ENCODE measurements around the gene LRG1. TPM values are rescaled to one million over a fixed set of nuclear protein-coding genes. Genes with fewer than 3 reads are reported as not detected.
A peak's percentile ranks its signal among the peaks of the same experiment; 100 is the strongest.

The LRG1 gene
- total and polyA plus RNA-seq, 4 donors: 14.4 to 56.7 (median 15.6) TPM

DNA sequence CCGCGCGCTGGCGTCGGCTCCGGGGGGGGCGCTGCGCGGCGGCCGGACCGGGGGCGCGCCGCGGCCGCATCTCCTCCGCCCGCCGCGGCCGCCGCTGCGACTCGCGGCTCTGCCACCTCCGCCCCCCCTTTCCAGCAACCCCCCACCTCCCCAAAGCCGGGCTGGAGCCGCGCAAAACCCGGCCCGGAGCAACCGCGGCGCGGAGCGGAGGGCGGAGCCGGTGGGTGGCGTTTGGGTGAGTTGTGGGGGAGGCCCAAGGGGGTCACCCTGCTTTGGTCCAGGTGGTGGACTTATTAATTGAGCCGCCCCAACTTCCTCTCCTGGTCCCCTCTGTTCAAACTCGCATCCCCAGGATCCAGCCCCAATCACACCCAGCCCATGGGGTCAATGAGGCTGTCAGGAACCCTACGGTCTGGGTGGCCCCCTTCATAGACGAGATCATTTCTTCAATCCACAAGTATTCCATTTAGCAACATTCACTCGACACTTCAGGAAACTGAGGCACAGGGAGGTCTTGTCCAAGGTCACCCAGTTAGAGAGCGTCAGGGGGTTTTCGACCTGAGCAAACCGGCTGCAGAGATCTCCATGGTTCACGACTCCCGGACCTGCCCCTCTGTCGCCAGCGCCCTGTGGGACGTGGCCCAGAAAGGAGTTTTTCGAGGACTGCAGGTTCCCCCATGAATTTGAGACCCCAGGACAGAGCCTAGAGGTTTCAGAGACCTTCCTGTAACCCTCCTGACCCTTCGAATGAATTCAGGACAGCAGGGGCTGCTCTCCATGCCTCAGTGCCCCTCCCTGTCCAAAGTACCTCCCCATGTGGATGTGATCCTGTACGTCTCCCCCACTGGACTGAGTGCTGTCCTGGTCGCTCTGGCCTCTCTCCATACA is 42.1 kb upstream of the LRG1 start:
- no peak overlapping the region for H3K4me3 ChIP-seq
- peaks cover 0 to 8% (median 5%) of the 10 kb centered on the region in 5 donors for H3K4me1 ChIP-seq (ENCODE audit: control insufficient read depth in 5 of 5, insufficient read depth in 5 of 5, low read length in 5 of 5)
- no peak overlapping the region for H3K9ac ChIP-seq (ENCODE audit: insufficient read depth in 1 of 2, low read length in 2 of 2)
- H3K36me3 ChIP-seq (ENCODE audit: control insufficient read depth in 4 of 4, insufficient read depth in 4 of 4, low read length in 4 of 4): no peaks in the 10 kb centered on the region
- peaks cover 0 to 7% (median 0%) of the 10 kb centered on the region in 4 donors for H3K9me3 ChIP-seq (ENCODE audit: control insufficient read depth in 4 of 4, insufficient read depth in 3 of 4, low read length in 3 of 4)
- WGBS, 2 donors: 13 to 16% methylated on average over 38 to 56 of the region's 57 CpGs
- DNase-seq (peak in 1 of 3 donors; percentile 46), ATAC-seq (ENCODE audit: insufficient read depth, low FRiP score) (no peak)
- peaks cover 13 to 40% (median 38%) of the 10 kb centered on the region in 3 donors for H3K27me3 ChIP-seq (ENCODE audit: control insufficient read depth in 3 of 3, insufficient read depth in 3 of 3, low read length in 2 of 3)
- H3K27ac ChIP-seq (ENCODE audit: low read depth in 1 of 2, low read length in 1 of 2): no peak overlapping the region
- TF ChIP-seq, protein P1, sequence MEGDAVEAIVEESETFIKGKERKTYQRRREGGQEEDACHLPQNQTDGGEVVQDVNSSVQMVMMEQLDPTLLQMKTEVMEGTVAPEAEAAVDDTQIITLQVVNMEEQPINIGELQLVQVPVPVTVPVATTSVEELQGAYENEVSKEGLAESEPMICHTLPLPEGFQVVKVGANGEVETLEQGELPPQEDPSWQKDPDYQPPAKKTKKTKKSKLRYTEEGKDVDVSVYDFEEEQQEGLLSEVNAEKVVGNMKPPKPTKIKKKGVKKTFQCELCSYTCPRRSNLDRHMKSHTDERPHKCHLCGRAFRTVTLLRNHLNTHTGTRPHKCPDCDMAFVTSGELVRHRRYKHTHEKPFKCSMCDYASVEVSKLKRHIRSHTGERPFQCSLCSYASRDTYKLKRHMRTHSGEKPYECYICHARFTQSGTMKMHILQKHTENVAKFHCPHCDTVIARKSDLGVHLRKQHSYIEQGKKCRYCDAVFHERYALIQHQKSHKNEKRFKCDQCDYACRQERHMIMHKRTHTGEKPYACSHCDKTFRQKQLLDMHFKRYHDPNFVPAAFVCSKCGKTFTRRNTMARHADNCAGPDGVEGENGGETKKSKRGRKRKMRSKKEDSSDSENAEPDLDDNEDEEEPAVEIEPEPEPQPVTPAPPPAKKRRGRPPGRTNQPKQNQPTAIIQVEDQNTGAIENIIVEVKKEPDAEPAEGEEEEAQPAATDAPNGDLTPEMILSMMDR (IDR thresholded peaks at IDR 0.05; ENCODE audit: control extremely low read depth, extremely low read depth): no peak

DNA sequence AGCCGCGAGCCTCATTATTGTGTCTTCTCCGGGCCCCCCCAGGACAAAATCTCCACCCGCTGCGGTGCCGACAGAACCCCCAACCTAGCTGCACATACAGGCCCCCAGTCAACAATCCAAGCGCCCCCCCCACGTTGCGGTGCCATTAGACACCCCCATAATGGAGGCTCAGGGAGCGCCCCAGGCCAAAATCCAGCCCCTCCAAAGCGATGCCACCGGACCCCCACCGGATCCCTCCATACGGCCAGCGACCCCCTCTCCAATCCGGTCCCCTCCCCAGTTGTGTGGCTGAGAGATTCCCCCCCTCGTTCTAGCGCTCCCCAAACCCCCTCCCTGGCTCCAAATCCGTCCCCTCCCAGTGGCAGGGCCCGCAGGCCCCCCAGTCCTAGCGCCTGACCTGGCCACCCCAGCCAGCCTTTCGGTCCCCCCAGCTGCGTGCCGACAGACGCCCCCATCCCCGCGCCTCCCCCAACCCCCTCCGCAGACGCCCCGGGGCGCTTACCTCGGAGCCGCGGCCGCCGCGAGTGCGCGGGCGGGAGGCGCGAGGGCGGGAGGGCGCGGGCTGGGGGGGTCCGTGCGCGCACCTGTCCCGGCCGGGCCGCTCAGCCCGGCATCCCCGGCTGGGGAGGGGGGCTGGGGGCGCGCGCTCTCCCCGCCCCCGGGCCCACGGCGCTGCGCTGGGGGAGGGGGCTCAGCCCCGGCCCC is 41.3 kb upstream of the LRG1 start:
- TF ChIP-seq, protein P1 (IDR thresholded peaks at IDR 0.05; ENCODE audit: control extremely low read depth, extremely low read depth): no peak
- peaks cover 0 to 8% (median 0%) of the 10 kb centered on the region in 4 donors for H3K9me3 ChIP-seq (ENCODE audit: control insufficient read depth in 4 of 4, insufficient read depth in 3 of 4, low read length in 3 of 4)
- H3K4me3 ChIP-seq: no peak overlapping the region
- peaks cover 0 to 8% (median 5%) of the 10 kb centered on the region in 5 donors for H3K4me1 ChIP-seq (ENCODE audit: control insufficient read depth in 5 of 5, insufficient read depth in 5 of 5, low read length in 5 of 5)
- no peak for ATAC-seq (ENCODE audit: insufficient read depth, low FRiP score)
- H3K36me3 ChIP-seq (ENCODE audit: control insufficient read depth in 4 of 4, insufficient read depth in 4 of 4, low read length in 4 of 4): no peaks in the 10 kb centered on the region
- DNase-seq: no peak
- H3K27me3 ChIP-seq (ENCODE audit: control insufficient read depth in 3 of 3, insufficient read depth in 3 of 3, low read length in 2 of 3): peaks cover 13 to 38% (median 38%) of the 10 kb centered on the region in 3 donors
- no peak overlapping the region for H3K9ac ChIP-seq (ENCODE audit: insufficient read depth in 1 of 2, low read length in 2 of 2)
- 0 to 1% methylated on average over 16 to 62 of the region's 62 CpGs for WGBS, 2 donors
- H3K27ac ChIP-seq (ENCODE audit: low read depth in 1 of 2, low read length in 1 of 2): no peak overlapping the region

DNA sequence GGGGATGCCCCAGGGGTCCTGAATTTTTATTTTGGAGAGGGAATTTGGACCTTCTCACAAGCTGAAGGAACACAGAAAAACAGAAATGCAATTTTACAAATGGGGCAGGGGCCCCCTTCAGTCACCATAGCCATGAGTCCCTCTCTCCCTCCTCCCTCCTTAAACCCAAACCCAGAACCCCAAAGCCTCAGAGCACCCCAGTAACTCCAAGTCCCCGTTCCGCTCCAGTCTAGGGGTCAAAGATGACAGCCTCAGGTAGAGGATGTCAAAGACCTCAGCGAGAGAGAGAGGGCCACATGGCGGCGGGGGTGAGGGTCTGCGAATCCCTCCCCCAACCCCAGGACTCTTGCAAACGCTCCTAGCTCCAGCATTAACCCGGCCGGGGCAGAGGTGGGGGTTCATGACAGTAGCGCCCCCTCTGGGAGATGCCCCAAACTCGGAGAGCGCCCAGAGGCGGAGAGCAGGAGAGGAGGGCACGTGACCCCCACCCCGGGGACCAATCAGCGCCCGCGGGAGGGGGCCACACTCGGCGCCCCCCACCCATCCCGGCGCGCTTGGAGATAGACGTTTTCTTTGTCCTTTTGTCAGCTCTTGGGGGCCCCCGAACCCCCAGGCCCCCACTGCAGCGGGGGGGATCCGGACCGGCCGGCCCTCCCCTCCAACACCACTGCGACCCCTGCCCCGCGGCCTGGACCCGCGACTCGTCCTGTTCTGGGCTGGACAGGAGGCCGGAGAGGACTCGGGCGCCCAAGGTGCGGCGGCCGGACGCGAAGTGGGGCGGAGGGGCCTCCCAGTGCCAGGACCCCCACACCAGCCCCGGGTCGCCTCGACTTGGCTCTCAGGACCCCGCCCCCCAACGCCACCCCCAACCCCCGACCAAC is 40.4 kb upstream of the LRG1 start:
- peaks cover 0 to 4% (median 0%) of the 10 kb centered on the region in 4 donors for H3K9me3 ChIP-seq (ENCODE audit: control insufficient read depth in 4 of 4, insufficient read depth in 3 of 4, low read length in 3 of 4)
- H3K27ac ChIP-seq (ENCODE audit: low read depth in 1 of 2, low read length in 1 of 2): no peak overlapping the region
- peaks cover 13 to 38% (median 32%) of the 10 kb centered on the region in 3 donors for H3K27me3 ChIP-seq (ENCODE audit: control insufficient read depth in 3 of 3, insufficient read depth in 3 of 3, low read length in 2 of 3)
- no peak for DNase-seq
- TF ChIP-seq, protein P1 (IDR thresholded peaks at IDR 0.05; ENCODE audit: control extremely low read depth, extremely low read depth): no peak
- peaks cover 0 to 10% (median 5%) of the 10 kb centered on the region in 5 donors for H3K4me1 ChIP-seq (ENCODE audit: control insufficient read depth in 5 of 5, insufficient read depth in 5 of 5, low read length in 5 of 5)
- H3K9ac ChIP-seq (ENCODE audit: insufficient read depth in 1 of 2, low read length in 2 of 2): no peak overlapping the region
- no peaks in the 10 kb centered on the region for H3K36me3 ChIP-seq (ENCODE audit: control insufficient read depth in 4 of 4, insufficient read depth in 4 of 4, low read length in 4 of 4)
- 6% methylated on average over 39 to 50 of the region's 50 CpGs for WGBS, 2 donors
- H3K4me3 ChIP-seq: no peak overlapping the region
- ATAC-seq (ENCODE audit: insufficient read depth, low FRiP score): no peak

Measured in lung (tissue), 12 donors.